ENCODE measurements around the gene EPB41L4A.

DNA sequence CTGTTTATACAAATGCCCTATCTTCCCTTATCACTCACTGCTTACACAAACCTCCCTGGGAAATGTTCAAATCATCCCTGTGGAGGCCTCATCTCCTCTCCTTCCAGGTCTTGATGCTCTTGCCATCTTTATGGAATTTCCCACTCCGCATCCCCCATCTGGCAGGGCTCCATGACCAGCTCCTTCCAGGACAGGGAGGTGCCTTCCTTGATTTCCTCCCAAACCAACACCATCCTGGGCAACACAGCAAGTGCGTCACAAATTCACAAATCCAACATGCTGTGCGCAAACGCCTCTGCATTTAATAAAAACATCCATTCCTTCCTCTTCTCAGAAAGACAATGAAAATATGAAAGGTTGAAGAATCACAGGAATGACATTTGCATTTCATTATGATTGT lies 51.7 kb downstream of the EPB41L4A start:
- TF ChIP-seq, protein P1, sequence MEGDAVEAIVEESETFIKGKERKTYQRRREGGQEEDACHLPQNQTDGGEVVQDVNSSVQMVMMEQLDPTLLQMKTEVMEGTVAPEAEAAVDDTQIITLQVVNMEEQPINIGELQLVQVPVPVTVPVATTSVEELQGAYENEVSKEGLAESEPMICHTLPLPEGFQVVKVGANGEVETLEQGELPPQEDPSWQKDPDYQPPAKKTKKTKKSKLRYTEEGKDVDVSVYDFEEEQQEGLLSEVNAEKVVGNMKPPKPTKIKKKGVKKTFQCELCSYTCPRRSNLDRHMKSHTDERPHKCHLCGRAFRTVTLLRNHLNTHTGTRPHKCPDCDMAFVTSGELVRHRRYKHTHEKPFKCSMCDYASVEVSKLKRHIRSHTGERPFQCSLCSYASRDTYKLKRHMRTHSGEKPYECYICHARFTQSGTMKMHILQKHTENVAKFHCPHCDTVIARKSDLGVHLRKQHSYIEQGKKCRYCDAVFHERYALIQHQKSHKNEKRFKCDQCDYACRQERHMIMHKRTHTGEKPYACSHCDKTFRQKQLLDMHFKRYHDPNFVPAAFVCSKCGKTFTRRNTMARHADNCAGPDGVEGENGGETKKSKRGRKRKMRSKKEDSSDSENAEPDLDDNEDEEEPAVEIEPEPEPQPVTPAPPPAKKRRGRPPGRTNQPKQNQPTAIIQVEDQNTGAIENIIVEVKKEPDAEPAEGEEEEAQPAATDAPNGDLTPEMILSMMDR (IDR thresholded peaks at IDR 0.05), result no peak
- TF ChIP-seq TCF7L2 (IDR thresholded peaks at IDR 0.05; ENCODE audit: low read depth, low read length) (no peak), POLR2AphosphoS5 (IDR thresholded peaks at IDR 0.05; ENCODE audit: low read depth, low read length) (no peak), SIN3A (IDR thresholded peaks at IDR 0.05; ENCODE audit: borderline replicate concordance, insufficient read depth, low read depth, low read length) (no peak)
- TF ChIP-seq, protein P2, sequence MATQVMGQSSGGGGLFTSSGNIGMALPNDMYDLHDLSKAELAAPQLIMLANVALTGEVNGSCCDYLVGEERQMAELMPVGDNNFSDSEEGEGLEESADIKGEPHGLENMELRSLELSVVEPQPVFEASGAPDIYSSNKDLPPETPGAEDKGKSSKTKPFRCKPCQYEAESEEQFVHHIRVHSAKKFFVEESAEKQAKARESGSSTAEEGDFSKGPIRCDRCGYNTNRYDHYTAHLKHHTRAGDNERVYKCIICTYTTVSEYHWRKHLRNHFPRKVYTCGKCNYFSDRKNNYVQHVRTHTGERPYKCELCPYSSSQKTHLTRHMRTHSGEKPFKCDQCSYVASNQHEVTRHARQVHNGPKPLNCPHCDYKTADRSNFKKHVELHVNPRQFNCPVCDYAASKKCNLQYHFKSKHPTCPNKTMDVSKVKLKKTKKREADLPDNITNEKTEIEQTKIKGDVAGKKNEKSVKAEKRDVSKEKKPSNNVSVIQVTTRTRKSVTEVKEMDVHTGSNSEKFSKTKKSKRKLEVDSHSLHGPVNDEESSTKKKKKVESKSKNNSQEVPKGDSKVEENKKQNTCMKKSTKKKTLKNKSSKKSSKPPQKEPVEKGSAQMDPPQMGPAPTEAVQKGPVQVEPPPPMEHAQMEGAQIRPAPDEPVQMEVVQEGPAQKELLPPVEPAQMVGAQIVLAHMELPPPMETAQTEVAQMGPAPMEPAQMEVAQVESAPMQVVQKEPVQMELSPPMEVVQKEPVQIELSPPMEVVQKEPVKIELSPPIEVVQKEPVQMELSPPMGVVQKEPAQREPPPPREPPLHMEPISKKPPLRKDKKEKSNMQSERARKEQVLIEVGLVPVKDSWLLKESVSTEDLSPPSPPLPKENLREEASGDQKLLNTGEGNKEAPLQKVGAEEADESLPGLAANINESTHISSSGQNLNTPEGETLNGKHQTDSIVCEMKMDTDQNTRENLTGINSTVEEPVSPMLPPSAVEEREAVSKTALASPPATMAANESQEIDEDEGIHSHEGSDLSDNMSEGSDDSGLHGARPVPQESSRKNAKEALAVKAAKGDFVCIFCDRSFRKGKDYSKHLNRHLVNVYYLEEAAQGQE (IDR thresholded peaks at IDR 0.05; ENCODE audit: insufficient read depth in 1 of 2, low read depth in 2 of 2, low read length in 1 of 2), result no peak
